HCT116 (cell line): ENCODE results near the gene AMDHD1. TPM values are rescaled to one million over a fixed set of nuclear protein-coding genes. Genes with fewer than 3 reads are reported as not detected.
A peak's percentile ranks its signal among the peaks of the same experiment; 100 is the strongest.

ENCODE experiments used
- ATAC-seq: fragments of 200-7000 bp; cut with Tn5 transposase; 2 replicates; pipeline ENCODE4 v1.9.1; 2020; ENCODE audit warnings: mild to moderate bottlenecking, moderate library complexity
- BruUV-seq: library from RNA; stranded (reverse); fragments of 400-500 nt; replicated peaks from 2 replicates; lab custom pipeline; 2021; lab: Mats Ljungman, UMichigan
- CTCF ChIA-PET: fragments of 300-600 bp; sonication (Branson Sonifier 250); formaldehyde crosslinking; loops from one replicate; lab custom pipeline; 2021; ENCODE audit warnings: antibody characterized with exemption; lab: Charles Lee
- POLR2A ChIA-PET: fragments of 300-600, 350-600 bp; sonication (Branson Sonifier 250); formaldehyde crosslinking; loops from one replicate; lab custom pipeline; 2021; ENCODE audit warnings: antibody characterized with exemption; lab: Charles Lee
- RAD21 ChIA-PET, 2 experiments: fragments of 300-600 bp; sonication (Branson Sonifier 250); formaldehyde crosslinking; loops; one replicate each; lab custom pipeline; 2023; ENCODE audit warnings: low total read pairs in 2 of 2; ENCODE audit not compliant: uncharacterized antibody in 2 of 2, unreplicated experiment in 2 of 2, low non-redundant PET in 1 of 2; lab: Charles Lee
- DNase-seq: peaks from one replicate; pipeline ENCODE4 v3.0.0-alpha.2; 2010; ENCODE audit warnings: low read depth, low spot score
- H2AFZ ChIP-seq: fragments of 200-600 bp; shearing (Covaris generic), sonication (generic); 2 replicates; pipeline ENCODE4 v1.6.1; 2017; ENCODE audit warnings: low read depth, mixed run types, mixed read lengths, antibody characterized with exemption, low read length; ENCODE audit not compliant: poor library complexity, severe bottlenecking
- H3K27ac ChIP-seq: 2 replicates; pipeline ENCODE4 v1.5.1; 2012; ENCODE audit warnings: low read depth, low read length
- H3K27me3 ChIP-seq: fragments of 200-600 bp; sonication (generic); 2 replicates; pipeline ENCODE4 v1.6.1; 2016; ENCODE audit warnings: mixed run types, low read length, mixed read lengths; ENCODE audit not compliant: insufficient read depth
- H3K36me3 ChIP-seq, 2 experiments: fragments of 200-500 bp in 1 of 2; fragments of 200-600 bp in 1 of 2; sonication (Bioruptor generic) in 1 of 2; sonication (generic) in 1 of 2; 2 replicates each; pipeline versions ENCODE4 v1.5.1 to v1.6.1; 2014 to 2016; ENCODE audit warnings: low read length in 2 of 2, inconsistent platforms in 1 of 2, mixed read lengths in 1 of 2, mixed run types in 1 of 2; ENCODE audit not compliant: insufficient read depth in 2 of 2, control insufficient read depth in 1 of 2
- H3K4me1 ChIP-seq, 2 experiments: fragments of 200-600 bp in 1 of 2; sonication (generic) in 1 of 2; 2 replicates each; pipeline versions ENCODE4 v1.5.1 to v1.6.1; 2012 to 2017; ENCODE audit warnings: low read length in 2 of 2, inconsistent platforms in 1 of 2, mild to moderate bottlenecking in 1 of 2, mixed read lengths in 1 of 2, mixed run types in 1 of 2, moderate library complexity in 1 of 2; ENCODE audit not compliant: insufficient read depth in 2 of 2, control insufficient read depth in 1 of 2
- H3K4me2 ChIP-seq: fragments of 200-600 bp; sonication (generic); 2 replicates; pipeline ENCODE4 v1.6.1; 2017; ENCODE audit warnings: mixed run types, low read length, mixed read lengths
- H3K4me3 ChIP-seq, 2 experiments: fragments of 200-600 bp in 1 of 2; sonication (generic) in 1 of 2; replicated peaks in 1 of 2; 2 replicates each; pipeline ENCODE4 v1.5.1; 2011 to 2016; ENCODE audit warnings: low read length in 2 of 2, control low read depth in 1 of 2, low read depth in 1 of 2, mild to moderate bottlenecking in 1 of 2, mixed read lengths in 1 of 2, mixed run types in 1 of 2
- H3K79me2 ChIP-seq: fragments of 200-600 bp; sonication (generic); 2 replicates; pipeline ENCODE4 v1.6.1; 2017; ENCODE audit warnings: mild to moderate bottlenecking, mixed run types, low read length, moderate library complexity, mixed read lengths; ENCODE audit not compliant: insufficient read depth
- H3K9ac ChIP-seq: fragments of 200-600 bp; sonication (generic); 2 replicates; pipeline ENCODE4 v1.6.1; 2016; ENCODE audit warnings: low read length, mixed read lengths
- H3K9me2 ChIP-seq: fragments of 200-600 bp; sonication (generic), shearing (Covaris generic); 2 replicates; pipeline ENCODE4 v1.6.1; 2017; ENCODE audit warnings: mixed run types, mild to moderate bottlenecking, moderate library complexity; ENCODE audit not compliant: insufficient read depth
- H3K9me3 ChIP-seq, 2 experiments: fragments of 200-500 bp in 1 of 2; fragments of 200-600 bp in 1 of 2; sonication (Bioruptor generic) in 1 of 2; sonication (generic) in 1 of 2; 2 replicates each; pipeline ENCODE4 v1.6.1; 2014 to 2017; ENCODE audit warnings: low read length in 2 of 2, mixed read lengths in 2 of 2, inconsistent platforms in 1 of 2, low read depth in 1 of 2, mild to moderate bottlenecking in 1 of 2, mixed run types in 1 of 2, moderate library complexity in 1 of 2; ENCODE audit not compliant: control insufficient read depth in 1 of 2, insufficient read depth in 1 of 2
- H4K20me1 ChIP-seq: fragments of 200-600 bp; sonication (generic), shearing (Covaris generic); 2 replicates; pipeline ENCODE4 v1.6.1; 2017; ENCODE audit warnings: mixed run types, mild to moderate bottlenecking, moderate library complexity; ENCODE audit not compliant: insufficient read depth
- CBX3 ChIP-seq: IDR thresholded peaks from 2 replicates; pipeline ENCODE4 v1.6.1; 2012; ENCODE audit warnings: low read depth
- CEBPB ChIP-seq: IDR thresholded peaks from 2 replicates; pipeline ENCODE4 v1.6.1; 2012; ENCODE audit warnings: low read depth
- ELF1 ChIP-seq: IDR thresholded peaks from 2 replicates; pipeline ENCODE4 v1.6.1; 2012; ENCODE audit warnings: low read depth, borderline replicate concordance
- EZH2 ChIP-seq: fragments of 200-600 bp; sonication (generic); IDR thresholded peaks from 2 replicates; pipeline ENCODE4 v1.6.1; 2017; ENCODE audit warnings: antibody characterized with exemption, mixed run types
- FOSL1 ChIP-seq: IDR thresholded peaks from 2 replicates; pipeline ENCODE4 v1.6.1; 2012; ENCODE audit warnings: low read depth
- JUND ChIP-seq: IDR thresholded peaks from 2 replicates; pipeline ENCODE4 v1.6.1; 2012
- POLR2A ChIP-seq: IDR thresholded peaks from 2 replicates; pipeline ENCODE4 v1.7.0; 2011; ENCODE audit warnings: borderline replicate concordance; ENCODE audit not compliant: insufficient read depth, insufficient read length; ENCODE audit errors: extremely low read depth
- POLR2AphosphoS5 ChIP-seq: IDR thresholded peaks from 2 replicates; pipeline ENCODE4 v1.6.1; 2011; ENCODE audit warnings: mild to moderate bottlenecking, low read depth, low read length, moderate library complexity
- RAD21 ChIP-seq: IDR thresholded peaks from 2 replicates; pipeline ENCODE4 v1.6.1; 2012; ENCODE audit warnings: low read depth, mild to moderate bottlenecking
- SP1 ChIP-seq: IDR thresholded peaks from 2 replicates; pipeline ENCODE4 v1.6.1; 2012; ENCODE audit warnings: low read depth
- TCF7L2 ChIP-seq: IDR thresholded peaks from 2 replicates; pipeline ENCODE4 v1.7.0; 2011; ENCODE audit warnings: borderline replicate concordance, inconsistent platforms; ENCODE audit not compliant: insufficient read depth, insufficient read length; ENCODE audit errors: extremely low read depth
- intact Hi-C: fragments of 100-400 bp; cut with micrococcal nuclease; formaldehyde crosslinking; loops from 2 replicates; pipeline ENCODE4 v1.10.0; 2022
- total RNA-seq: library from RNA; stranded (reverse); gene quantifications from one replicate; pipeline ENCODE4 v1.2.1, GENCODE V29; 2021; ENCODE audit not compliant: unreplicated experiment
- TF ChIP-seq, protein P1 (sequence below): IDR thresholded peaks from 2 replicates; pipeline ENCODE4 v1.6.1; 2012
- TF ChIP-seq, protein P2 (sequence below), 3 experiments: fragments of 200-600 bp in 1 of 3; sonication (generic) in 1 of 3; IDR thresholded peaks in 2 of 3; conservative IDR thresholded peaks in 1 of 3; 2 replicates each; pipeline ENCODE4 v1.5.1; 2012 to 2017; ENCODE audit warnings: low read depth in 2 of 3, low read length in 2 of 3, antibody characterized with exemption in 1 of 3, borderline replicate concordance in 1 of 3, control low read depth in 1 of 3, mild to moderate bottlenecking in 1 of 3, mixed read lengths in 1 of 3, mixed run types in 1 of 3, moderate library complexity in 1 of 3; ENCODE audit not compliant: insufficient read depth in 1 of 3

The AMDHD1 gene
- total RNA-seq, 1 experiment from 2014 or later = 3.0 TPM

DNA sequence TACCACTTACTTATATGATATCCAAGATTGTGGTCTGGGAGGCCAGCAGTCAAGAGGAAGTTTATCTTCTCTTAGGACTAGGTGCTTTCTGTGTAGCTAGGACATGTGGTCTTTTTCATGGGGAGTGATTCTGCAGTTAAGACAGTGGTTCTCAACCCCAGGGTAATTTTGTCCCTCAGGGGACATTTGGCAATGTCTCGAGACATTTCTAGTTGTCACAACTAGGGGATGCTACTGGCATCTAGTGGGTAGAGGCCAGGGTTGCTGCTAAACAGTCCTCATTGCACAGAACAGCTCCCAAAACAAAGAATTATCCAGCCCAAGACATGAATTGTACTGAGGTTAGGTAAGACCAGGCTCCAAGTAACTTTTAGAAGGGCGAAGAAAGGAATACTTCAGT, 20.0 kb downstream of the AMDHD1 start:
- Histone ChIP-seq H3K4me1 (no peaks in the 10 kb centered on the region), H3K4me3 (no peak overlapping the region), H3K9me3 (no peaks in the 10 kb centered on the region), H4K20me1 (no peaks in the 10 kb centered on the region)
- BruUV-seq = no TSS peak
- ChIA-PET POLR2A (no interaction called here), CTCF (interaction anchor here (1.0 to 2.0 kb wide), 4 partner anchors 8 to 386 kb away, joined by 3 to 4 read pairs (median 3); no protein-coding TSS in a partner anchor)
- intact Hi-C loops = loop anchor here (5.0 kb wide), 1 partner anchor 141 kb away; no protein-coding TSS in a partner anchor
- DNase-seq = peak; percentile 18
- no peak for TF ChIP-seq CEBPB
- TF ChIP-seq EZH2 = no peak
- no peak for TF ChIP-seq FOSL1
- TF ChIP-seq POLR2AphosphoS5 = no peak
- TF ChIP-seq, protein P1, sequence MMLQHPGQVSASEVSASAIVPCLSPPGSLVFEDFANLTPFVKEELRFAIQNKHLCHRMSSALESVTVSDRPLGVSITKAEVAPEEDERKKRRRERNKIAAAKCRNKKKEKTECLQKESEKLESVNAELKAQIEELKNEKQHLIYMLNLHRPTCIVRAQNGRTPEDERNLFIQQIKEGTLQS = no peak
- TF ChIP-seq CBX3 = no peak
- no peak for TF ChIP-seq ELF1
- TF ChIP-seq TCF7L2 = no peak
- TF ChIP-seq JUND = no peak
- no peak for TF ChIP-seq SP1
- TF ChIP-seq, protein P2, sequence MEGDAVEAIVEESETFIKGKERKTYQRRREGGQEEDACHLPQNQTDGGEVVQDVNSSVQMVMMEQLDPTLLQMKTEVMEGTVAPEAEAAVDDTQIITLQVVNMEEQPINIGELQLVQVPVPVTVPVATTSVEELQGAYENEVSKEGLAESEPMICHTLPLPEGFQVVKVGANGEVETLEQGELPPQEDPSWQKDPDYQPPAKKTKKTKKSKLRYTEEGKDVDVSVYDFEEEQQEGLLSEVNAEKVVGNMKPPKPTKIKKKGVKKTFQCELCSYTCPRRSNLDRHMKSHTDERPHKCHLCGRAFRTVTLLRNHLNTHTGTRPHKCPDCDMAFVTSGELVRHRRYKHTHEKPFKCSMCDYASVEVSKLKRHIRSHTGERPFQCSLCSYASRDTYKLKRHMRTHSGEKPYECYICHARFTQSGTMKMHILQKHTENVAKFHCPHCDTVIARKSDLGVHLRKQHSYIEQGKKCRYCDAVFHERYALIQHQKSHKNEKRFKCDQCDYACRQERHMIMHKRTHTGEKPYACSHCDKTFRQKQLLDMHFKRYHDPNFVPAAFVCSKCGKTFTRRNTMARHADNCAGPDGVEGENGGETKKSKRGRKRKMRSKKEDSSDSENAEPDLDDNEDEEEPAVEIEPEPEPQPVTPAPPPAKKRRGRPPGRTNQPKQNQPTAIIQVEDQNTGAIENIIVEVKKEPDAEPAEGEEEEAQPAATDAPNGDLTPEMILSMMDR (IDR thresholded peaks at IDR 0.05 in 2 of 3, conservative IDR thresholded peaks at IDR 0.05 in 1 of 3; ENCODE audit: borderline replicate concordance in 1 of 3, insufficient read depth in 1 of 3, low read depth in 2 of 3, low read length in 2 of 3) = peak; percentile 34 to 60 (median 59); a peak in 5 of 6 replicates
- TF ChIP-seq POLR2A = no peak
- TF ChIP-seq RAD21 = peak; percentile 71
- TF ChIP-seq, all 23 proteins: peak for 2
- no peak overlapping the region for H3K4me2 ChIP-seq
- no peaks in the 10 kb centered on the region for H3K79me2 ChIP-seq
- H3K36me3 ChIP-seq = 0 out of 4 replicates have a peak, but pooled peaks cover 0 to 2% of the 10 kb centered on the region in 2 experiments
- no peak overlapping the region for H2AFZ ChIP-seq
- no peaks in the 10 kb centered on the region for H3K9me2 ChIP-seq
- H3K9ac ChIP-seq = no peak overlapping the region
- RAD21 ChIA-PET = no interaction called here
- ATAC-seq = peak; percentile 86
- H3K27me3 ChIP-seq = no peaks in the 10 kb centered on the region
- H3K27ac ChIP-seq = no peak overlapping the region
